ENCODE results near the gene GRAP2. TPM values are rescaled to one million over a fixed set of nuclear protein-coding genes. Genes with fewer than 3 reads are reported as not detected.
A peak's percentile ranks its signal among the peaks of the same experiment; 100 is the strongest.

GRAP2 gene
- total and polyA plus RNA-seq, 9 of the 15 experiments (the other 6 are each of a cell fraction or from before 2014, with no cell fraction given): 4.8 to 88.7 (median 60.4) TPM

DNA sequence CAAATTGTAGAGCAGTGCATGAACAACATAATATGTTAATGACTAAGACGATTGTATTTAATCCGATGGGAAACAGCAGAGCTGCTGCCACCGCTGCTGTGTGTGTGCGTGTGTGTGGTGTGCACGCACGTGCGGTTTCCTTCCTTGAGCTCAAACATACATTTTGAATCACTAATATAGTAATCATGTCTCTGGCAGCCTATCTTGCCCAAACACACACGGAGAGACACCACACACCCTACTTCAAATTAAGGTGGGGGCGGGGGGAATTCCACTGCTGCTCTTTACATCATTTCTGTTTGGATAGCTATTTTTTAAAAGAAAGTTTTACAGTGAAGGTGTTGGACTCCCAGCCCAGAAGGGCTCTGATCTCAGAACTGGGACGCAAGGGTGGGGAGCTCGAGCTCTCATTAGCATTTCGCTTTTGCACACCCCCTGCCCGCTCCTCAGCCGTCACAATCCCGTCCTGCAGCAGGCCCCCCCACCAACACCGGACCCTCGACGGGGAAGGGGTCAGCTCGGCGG, 93.2 kb downstream of the GRAP2 start:
- Histone ChIP-seq H3K36me3 (ENCODE audit: control insufficient read depth, insufficient read depth, low read length) (no peaks in the 10 kb centered on the region), H2AFZ (ENCODE audit: low read depth, low read length) (peak overlapping the region; percentile 56), H3K4me3 (no peak overlapping the region), H3K9me1 (ENCODE audit: control insufficient read depth, insufficient read depth, low read length) (no peaks in the 10 kb centered on the region), H3K27me3 (ENCODE audit: control insufficient read depth in 2 of 2, insufficient read depth in 2 of 2, low read length in 2 of 2) (no peaks in the 10 kb centered on the region), H3K9ac (ENCODE audit: insufficient read depth in 1 of 2, low read depth in 2 of 2, low read length in 2 of 2) (peak overlapping the region in 1 of 2 experiments; percentile 18; a peak in 1 of 4 replicates), H3K4me1 (replicated peaks in 1 of 2; ENCODE audit: control insufficient read depth in 2 of 2, insufficient read depth in 2 of 2, low read length in 2 of 2) (peaks cover 36% of the 10 kb centered on the region in 2 experiments; a peak in 4 of 5 replicates), H3K4me2 (ENCODE audit: insufficient read depth, low read length) (no peak overlapping the region), H4K20me1 (replicated peaks; ENCODE audit: control insufficient read depth, insufficient read depth, low read length) (no peaks in the 10 kb centered on the region), H3K9me3 (replicated peaks; ENCODE audit: control insufficient read depth, insufficient read depth, low read depth, low read length) (no peaks in the 10 kb centered on the region), H3K27ac (ENCODE audit: extremely low read depth, low read depth, low read length) (peak overlapping the region; percentile 39; the same call in 1 of the 3 replicates), H3K79me2 (ENCODE audit: control insufficient read depth, insufficient read depth, low read length) (no peaks in the 10 kb centered on the region)
- POLR2A ChIA-PET: interaction anchor here (0.7 to 1.2 kb wide), 3 partner anchors 21 to 484 kb away, joined by 3 to 6 read pairs (median 4); no protein-coding TSS in a partner anchor
- intact Hi-C loops (cut with micrococcal nuclease) (no loop called here), in situ Hi-C loops (cut with MboI) (no loop called here)
- FAIRE-seq: peak; percentile 78
- DNase-seq (ENCODE audit: extremely low read depth in 1 of 4, low spot score in 3 of 4): peak; percentile 58 to 67 (median 64)
- CTCF ChIA-PET (ENCODE audit: low intra/inter-chr PET ratio): no interaction called here
- 13% methylated on average over 8 of the region's 20 CpGs for WGBS (ENCODE audit: insufficient coverage, low coverage, missing lambda C conversion rate)
- peak; percentile 71 for ATAC-seq
- no TSS peak for BruUV-seq (replicated peaks)
- peak; percentile 33; the same call in 1 of the 2 replicates for TF ChIP-seq DPF2 (IDR thresholded peaks at IDR 0.05)
- no peak for TF ChIP-seq ZNF766 (CRISPR knock-in tag; conservative IDR thresholded peaks at IDR 0.05)
- no peak for TF ChIP-seq SMAD1 (IDR thresholded peaks at IDR 0.05; ENCODE audit: low read depth, low read length, partially characterized antibody)
- TF ChIP-seq, protein P1, sequence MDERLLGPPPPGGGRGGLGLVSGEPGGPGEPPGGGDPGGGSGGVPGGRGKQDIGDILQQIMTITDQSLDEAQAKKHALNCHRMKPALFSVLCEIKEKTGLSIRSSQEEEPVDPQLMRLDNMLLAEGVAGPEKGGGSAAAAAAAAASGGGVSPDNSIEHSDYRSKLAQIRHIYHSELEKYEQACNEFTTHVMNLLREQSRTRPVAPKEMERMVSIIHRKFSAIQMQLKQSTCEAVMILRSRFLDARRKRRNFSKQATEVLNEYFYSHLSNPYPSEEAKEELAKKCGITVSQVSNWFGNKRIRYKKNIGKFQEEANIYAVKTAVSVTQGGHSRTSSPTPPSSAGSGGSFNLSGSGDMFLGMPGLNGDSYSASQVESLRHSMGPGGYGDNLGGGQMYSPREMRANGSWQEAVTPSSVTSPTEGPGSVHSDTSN (CRISPR knock-in tag; IDR thresholded peaks at IDR 0.05; ENCODE audit: low read depth): no peak
- TF ChIP-seq, protein P1 (tag; conservative IDR thresholded peaks at IDR 0.05; ENCODE audit: low read depth): no peak
- no peak for TF ChIP-seq POLR2G (IDR thresholded peaks at IDR 0.05; ENCODE audit: low read depth, low read length)
- no peak for TF ChIP-seq CBFB (CRISPR knock-in tag; IDR thresholded peaks at IDR 0.05)
- no peak for TF ChIP-seq ILK (tag; IDR thresholded peaks at IDR 0.05; ENCODE audit: borderline replicate concordance, low read depth)
- no peak for TF ChIP-seq HIVEP1 (CRISPR knock-in tag; IDR thresholded peaks at IDR 0.05)
- TF ChIP-seq ZNF436 (CRISPR knock-in tag; IDR thresholded peaks at IDR 0.05): no peak

Measured in K562 (cell line).